Transverse colon (tissue), 4 donors: ENCODE results near the gene SMG7.

ENCODE experiments used
- POLR2A ChIP-seq: fragments of 450-650 bp; IDR thresholded peaks from one replicate; pipeline ENCODE4 v1.6.1; 2016; ENCODE audit warnings: antibody characterized with exemption, mild to moderate bottlenecking, moderate library complexity
- POLR2AphosphoS5 ChIP-seq, 3 donors: sonication (generic); formaldehyde crosslinking; IDR thresholded peaks; one replicate each; pipeline ENCODE4 v1.6.1; 2016; ENCODE audit warnings: antibody characterized with exemption in 3 of 3
- TF ChIP-seq, protein P1 (sequence below), 5 experiments: fragments of 200-600 bp in 3 of 5; fragments of 450-650 bp in 2 of 5; sonication (generic) in 3 of 5; IDR thresholded peaks; 1 replicate in 2 of 5; 2 replicates in 3 of 5; pipeline ENCODE4 v1.5.1; 2016 to 2017; ENCODE audit warnings: antibody characterized with exemption in 5 of 5, inconsistent platforms in 3 of 5, mild to moderate bottlenecking in 2 of 5, moderate library complexity in 1 of 5

DNA sequence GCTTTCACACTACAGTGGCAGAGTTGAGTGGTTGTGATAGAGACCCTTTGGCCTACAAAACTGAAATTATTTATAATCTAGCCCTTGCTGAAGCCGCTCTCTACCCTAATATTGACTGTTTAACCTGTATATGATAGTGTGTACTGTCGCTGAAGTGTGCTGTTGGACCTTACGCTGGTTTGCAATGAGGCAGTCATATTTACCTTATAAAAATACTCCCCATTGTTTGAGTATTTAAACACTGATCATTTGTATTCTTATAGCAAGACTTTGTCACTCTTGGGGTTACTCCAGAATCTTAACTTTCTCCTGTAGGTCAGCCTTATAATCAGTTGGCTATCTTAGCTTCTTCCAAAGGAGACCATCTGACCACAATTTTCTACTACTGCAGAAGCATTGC is 56.3 kb downstream of the SMG7 start:
- TF ChIP-seq POLR2A (no peak), POLR2AphosphoS5 (IDR thresholded peaks at IDR 0.05) (no peak)
- TF ChIP-seq, protein P1, sequence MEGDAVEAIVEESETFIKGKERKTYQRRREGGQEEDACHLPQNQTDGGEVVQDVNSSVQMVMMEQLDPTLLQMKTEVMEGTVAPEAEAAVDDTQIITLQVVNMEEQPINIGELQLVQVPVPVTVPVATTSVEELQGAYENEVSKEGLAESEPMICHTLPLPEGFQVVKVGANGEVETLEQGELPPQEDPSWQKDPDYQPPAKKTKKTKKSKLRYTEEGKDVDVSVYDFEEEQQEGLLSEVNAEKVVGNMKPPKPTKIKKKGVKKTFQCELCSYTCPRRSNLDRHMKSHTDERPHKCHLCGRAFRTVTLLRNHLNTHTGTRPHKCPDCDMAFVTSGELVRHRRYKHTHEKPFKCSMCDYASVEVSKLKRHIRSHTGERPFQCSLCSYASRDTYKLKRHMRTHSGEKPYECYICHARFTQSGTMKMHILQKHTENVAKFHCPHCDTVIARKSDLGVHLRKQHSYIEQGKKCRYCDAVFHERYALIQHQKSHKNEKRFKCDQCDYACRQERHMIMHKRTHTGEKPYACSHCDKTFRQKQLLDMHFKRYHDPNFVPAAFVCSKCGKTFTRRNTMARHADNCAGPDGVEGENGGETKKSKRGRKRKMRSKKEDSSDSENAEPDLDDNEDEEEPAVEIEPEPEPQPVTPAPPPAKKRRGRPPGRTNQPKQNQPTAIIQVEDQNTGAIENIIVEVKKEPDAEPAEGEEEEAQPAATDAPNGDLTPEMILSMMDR (IDR thresholded peaks at IDR 0.05) = no peak
